WI38 (cell line): ENCODE results near the gene ADTRP.
"Not testable (repeated sequence)": the region's sequence is repeated elsewhere in the genome, so short reads cannot be mapped to it uniquely, and the experiment has no call there.

Experiments
- H3K4me3 ChIP-seq: 2 replicates; pipeline ENCODE4 v1.5.1; 2011; ENCODE audit warnings: low read depth, mild to moderate bottlenecking, control low read depth, low read length
- CTCF ChIP-seq: IDR thresholded peaks from 2 replicates; pipeline ENCODE4 v1.5.1; 2012; ENCODE audit warnings: low read depth, mild to moderate bottlenecking, control low read depth, low read length

The ADTRP gene

GRCh38 chr6:11683871-11684270 lies 94.7 kb downstream of the ADTRP start:
- no peak for TF ChIP-seq CTCF

GRCh38 chr6:11682561-11682975 lies 96.0 kb downstream of the ADTRP start:
- TF ChIP-seq CTCF, result no peak
- H3K4me3 ChIP-seq, result no peak overlapping the region

More at GRCh38 chr6:11683871-11684270, 94.7 kb downstream of the ADTRP start:
- H3K4me3 ChIP-seq, result no peak overlapping the region

- H3K4me3 ChIP-seq, result no peak overlapping the region
- no peak for TF ChIP-seq CTCF
These were observed 96.8 kb downstream of the ADTRP start for GRCh38 chr6:11681770-11682169.

- TF ChIP-seq CTCF, result no peak
- H3K4me3 ChIP-seq, result no peak overlapping the region
These were observed 97.2 kb downstream of the ADTRP start for GRCh38 chr6:11681357-11681756.

GRCh38 chr6:11680479-11680878 lies 98.1 kb downstream of the ADTRP start:
- H3K4me3 ChIP-seq, result not testable (repeated sequence)

GRCh38 chr6:11679099-11679498 lies 99.5 kb downstream of the ADTRP start:
- TF ChIP-seq CTCF, result no peak
- no peak overlapping the region for H3K4me3 ChIP-seq

GRCh38 chr6:11675601-11676000 lies 103.0 kb downstream of the ADTRP start:
- TF ChIP-seq CTCF, result no peak
- no peak overlapping the region for H3K4me3 ChIP-seq

GRCh38 chr6:11672669-11673068 lies 105.9 kb downstream of the ADTRP start:
- no peak overlapping the region for H3K4me3 ChIP-seq
- TF ChIP-seq CTCF, result no peak
